Fibroblast of upper back skin (primary cell): ENCODE results near the gene PAQR8.
"Not testable (repeated sequence)": the region's sequence is repeated elsewhere in the genome, so short reads cannot be mapped to it uniquely, and the experiment has no call there.

Experiments
- DNase-seq: peaks from one replicate; pipeline ENCODE4 v3.0.0-alpha.2; 2013

PAQR8 gene

GRCh38 chr6:52415917-52416628, 54.1 kb downstream of the PAQR8 start:
- no peak for DNase-seq

DNA sequence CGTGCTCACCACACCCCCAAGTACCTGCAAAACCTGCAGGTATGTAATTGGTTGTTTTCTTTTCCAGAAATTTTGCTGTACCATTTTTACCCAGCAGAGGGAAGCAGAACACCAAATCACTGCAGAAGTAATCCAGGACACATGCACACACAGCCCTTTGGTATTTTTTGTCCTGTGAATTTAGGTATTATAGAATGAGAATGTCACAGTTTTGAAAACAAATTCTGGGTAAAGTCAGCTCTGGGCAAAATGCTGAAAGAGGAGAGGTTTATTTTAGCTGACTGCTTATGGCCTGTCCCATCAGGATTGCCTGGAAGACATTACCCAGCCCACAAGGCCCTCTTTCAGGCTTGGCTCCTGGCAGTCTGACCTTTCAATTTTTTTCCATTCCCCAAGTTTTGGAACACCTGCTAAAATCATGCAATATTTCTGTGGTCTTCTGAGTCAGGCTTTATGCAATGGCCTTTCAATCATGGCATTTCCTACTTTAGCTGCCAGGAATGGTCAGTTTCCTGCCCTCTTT, 54.7 kb downstream of the PAQR8 start:
- DNase-seq, result peak; percentile 69

DNA sequence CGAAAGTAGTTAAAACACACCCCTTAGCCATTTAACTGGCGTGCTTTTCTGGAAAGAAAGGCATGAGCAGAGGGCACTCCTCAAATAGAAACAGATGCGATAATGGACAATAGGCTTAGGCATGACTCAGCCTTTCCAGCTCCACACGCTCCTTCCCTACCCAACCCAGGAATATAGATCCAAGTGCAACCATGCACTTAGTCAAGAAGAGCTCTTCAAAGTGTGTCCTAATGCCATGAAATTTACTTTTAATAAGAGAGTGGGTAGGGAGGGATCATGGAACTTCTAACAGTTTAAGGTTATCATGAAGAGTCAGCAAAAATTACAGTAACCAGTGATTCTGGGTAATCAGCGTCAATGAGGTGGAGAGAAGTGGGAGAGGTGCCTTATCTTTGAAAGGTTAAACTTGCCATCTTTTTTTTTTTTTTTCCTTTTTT, 55.7 kb downstream of the PAQR8 start:
- peak; percentile 76 for DNase-seq

- no peak for DNase-seq
Measured at GRCh38 chr6:52418606-52419005, 56.7 kb downstream of the PAQR8 start.

GRCh38 chr6:52419809-52420667, 58.1 kb downstream of the PAQR8 start, which contains the start of gene EFHC1:
EFHC1 (plus strand) TSS chr6:52420342; CDS start chr6:52420411, 69 bp downstream.
- DNase-seq, result peak; percentile 97

- DNase-seq, result peak; percentile 33
Measured at GRCh38 chr6:52420668-52421358, 58.9 kb downstream of the PAQR8 start.

- DNase-seq, result no peak
Measured at GRCh38 chr6:52422156-52422555, 60.2 kb downstream of the PAQR8 start.

GRCh38 chr6:52423448-52423847, 61.5 kb downstream of the PAQR8 start:
- DNase-seq, result no peak

DNA sequence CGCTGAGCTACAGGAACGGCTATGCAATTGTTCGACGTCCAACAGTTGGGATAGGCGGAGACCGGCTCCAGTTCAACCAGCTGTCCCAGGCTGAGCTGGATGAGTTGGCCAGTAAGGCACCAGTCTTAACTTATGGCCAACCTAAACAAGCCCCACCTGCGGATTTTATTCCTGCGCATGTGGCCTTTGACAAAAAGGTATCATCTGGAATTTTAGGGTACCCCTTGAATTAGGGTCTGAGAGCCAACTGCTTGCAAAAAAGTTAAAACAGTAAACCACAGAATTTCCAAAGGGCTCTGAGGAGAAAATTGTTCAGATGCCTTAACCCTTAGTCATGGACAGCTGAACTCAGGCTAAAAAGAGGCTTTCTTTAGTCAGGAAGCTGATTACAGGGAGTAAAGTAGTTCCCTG, 62.0 kb downstream of the PAQR8 start:
- peak; percentile 94 for DNase-seq

DNA sequence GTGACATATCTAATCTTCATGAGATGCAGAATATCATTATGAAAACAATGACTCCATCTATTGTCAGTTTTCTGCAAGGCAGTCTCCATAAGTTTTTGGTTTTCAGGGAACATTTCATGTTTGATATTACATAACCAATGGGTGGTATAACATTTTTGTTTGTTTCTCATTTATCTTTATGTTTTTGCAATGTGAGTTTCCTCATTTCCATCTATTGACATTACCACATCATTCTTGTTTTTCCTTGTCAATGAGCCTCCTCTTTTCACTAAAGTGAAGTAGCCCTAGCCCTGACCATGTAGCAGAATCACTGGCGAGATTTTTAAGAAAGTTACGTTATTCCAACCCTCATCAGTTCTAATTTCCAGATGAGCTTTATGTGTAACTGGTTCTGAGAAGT, 62.6 kb downstream of the PAQR8 start:
- no peak for DNase-seq

DNA sequence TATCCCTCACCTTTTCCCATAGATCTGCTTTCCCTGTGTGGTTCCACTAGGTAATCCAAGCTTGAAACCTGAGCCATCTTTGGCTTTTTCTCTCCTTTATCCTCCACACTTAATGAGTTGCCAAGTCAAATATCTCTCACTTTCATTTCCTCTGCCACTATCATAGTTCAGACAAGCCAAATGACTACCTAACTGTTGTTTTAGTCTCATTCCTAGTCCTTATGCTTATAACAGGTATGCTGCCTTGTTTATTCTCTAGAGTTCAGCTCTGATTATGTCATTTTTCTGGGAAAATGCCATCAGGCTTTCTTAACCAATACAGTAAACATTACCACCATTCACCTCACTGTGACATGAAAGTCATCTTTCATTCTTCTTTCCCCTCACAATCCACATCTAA, 64.7 kb downstream of the PAQR8 start:
- DNase-seq, result no peak

DNA sequence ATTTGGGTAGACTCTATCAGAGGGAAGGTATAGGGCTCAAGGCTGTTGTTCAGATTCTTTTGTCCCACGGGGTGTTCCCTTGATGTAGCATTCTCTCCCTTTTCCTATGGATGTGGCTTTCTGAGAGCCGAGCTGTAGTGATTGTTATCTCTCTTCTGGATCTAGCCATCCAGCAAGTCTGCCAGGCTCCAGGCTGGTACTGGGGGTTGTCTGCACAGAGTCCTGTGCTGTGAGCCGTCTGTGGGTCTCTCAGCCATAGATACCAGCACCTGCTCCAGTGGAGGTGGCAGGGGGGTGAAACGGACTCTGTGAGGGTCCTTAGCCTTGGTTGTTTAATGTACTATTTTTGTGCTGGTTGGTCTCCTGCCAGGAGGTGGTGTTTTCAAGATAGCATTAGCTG, 71.3 kb downstream of the PAQR8 start:
- not testable (repeated sequence) for DNase-seq

DNA sequence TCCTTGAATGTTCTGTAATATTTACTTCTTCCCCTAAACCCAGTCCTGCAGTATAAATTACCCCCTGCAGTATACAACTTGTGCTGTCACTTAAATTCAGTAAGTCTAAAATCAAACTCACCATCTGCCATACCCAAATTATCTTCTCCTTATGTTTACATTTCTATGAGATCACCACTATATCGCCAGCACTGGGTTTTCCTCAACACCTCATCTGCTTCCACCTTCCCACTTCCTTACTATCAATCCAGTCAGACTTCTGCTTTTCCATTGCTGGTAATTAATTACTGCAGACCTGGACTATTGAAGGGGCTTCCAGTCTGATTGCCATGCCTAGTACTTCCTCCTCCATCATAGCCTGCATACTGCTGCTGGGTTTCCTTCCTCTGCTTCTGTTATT, 73.4 kb downstream of the PAQR8 start:
- no peak for DNase-seq

- DNase-seq, result no peak
Measured at GRCh38 chr6:52438926-52439325, 77.0 kb downstream of the PAQR8 start.

- peak; percentile 22 for DNase-seq
Measured at GRCh38 chr6:52454556-52454955, 92.6 kb downstream of the PAQR8 start.

DNA sequence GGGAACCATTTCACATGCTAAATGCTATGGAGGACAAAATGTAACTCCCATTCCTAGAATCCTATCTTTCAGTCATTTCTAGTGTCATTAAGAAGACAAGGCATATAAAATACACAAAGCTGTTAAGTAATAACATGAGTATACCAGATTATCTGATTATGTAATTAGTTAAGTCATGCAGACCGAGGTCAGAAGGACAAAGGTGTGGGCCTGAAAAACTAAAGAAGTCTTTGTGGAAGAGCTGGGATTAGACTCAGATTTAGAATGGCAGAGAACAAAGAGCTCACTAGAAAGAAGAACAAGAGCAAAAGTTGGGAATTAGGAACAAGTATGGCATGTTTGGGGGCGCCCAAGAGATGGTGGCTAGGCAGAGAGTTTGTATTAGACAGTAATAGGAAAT, 95.1 kb downstream of the PAQR8 start:
- DNase-seq, result no peak
